Measurements from ENCODE around the gene RBL1. TPM values are rescaled to one million over a fixed set of nuclear protein-coding genes. Genes with fewer than 3 reads are reported as not detected.

The RBL1 gene
- total RNA-seq, 6 donors from 2014 or later, result 5.0 to 32.5 (median 10.4) TPM

GRCh38 chr20:37120497-37120896 lies 24.7 kb upstream of the RBL1 start:
- no peak for ATAC-seq (ENCODE audit: low FRiP score in 2 of 2)
- no peak for TF ChIP-seq POLR2A (IDR thresholded peaks at IDR 0.05)
- TF ChIP-seq POLR2AphosphoS5 (IDR thresholded peaks at IDR 0.05), result no peak
- TF ChIP-seq CTCF (IDR thresholded peaks at IDR 0.05), result no peak
- TF ChIP-seq EP300 (IDR thresholded peaks at IDR 0.05), result no peak
- Histone ChIP-seq H3K27me3 (no peaks in the 10 kb centered on the region), H3K4me3 (no peak overlapping the region), H3K9me3 (no peaks in the 10 kb centered on the region), H3K36me3 (no peaks in the 10 kb centered on the region), H3K4me1 (no peaks in the 10 kb centered on the region), H3K27ac (no peak overlapping the region)
- WGBS, 2 donors, result 76 to 84% methylated on average over 4 of the region's 4 CpGs
- DNase-seq, result no peak

- H3K36me3 ChIP-seq, result no peaks in the 10 kb centered on the region
- no peak overlapping the region for H3K4me3 ChIP-seq
- TF ChIP-seq POLR2AphosphoS5 (IDR thresholded peaks at IDR 0.05) (no peak), POLR2A (IDR thresholded peaks at IDR 0.05) (no peak), CTCF (IDR thresholded peaks at IDR 0.05) (no peak), EP300 (IDR thresholded peaks at IDR 0.05) (no peak)
- H3K27me3 ChIP-seq, result no peaks in the 10 kb centered on the region
- H3K27ac ChIP-seq, result no peak overlapping the region
- ATAC-seq (ENCODE audit: low FRiP score in 2 of 2), result no peak
- 95 to 98% methylated on average over 7 of the region's 7 CpGs for whole genome bisulfite sequencing, 2 donors
- H3K9me3 ChIP-seq, result no peaks in the 10 kb centered on the region
- DNase-seq, result no peak
- no peaks in the 10 kb centered on the region for H3K4me1 ChIP-seq
Observed at GRCh38 chr20:37119356-37120036, 23.7 kb upstream of the RBL1 start.

GRCh38 chr20:37114012-37114411 lies 18.2 kb upstream of the RBL1 start:
- 93 to 99% methylated on average over 8 of the region's 8 CpGs for WGBS, 2 donors
- Histone ChIP-seq H3K36me3 (no peaks in the 10 kb centered on the region), H3K4me1 (no peaks in the 10 kb centered on the region), H3K4me3 (no peak overlapping the region), H3K27ac (no peak overlapping the region), H3K27me3 (no peaks in the 10 kb centered on the region), H3K9me3 (no peaks in the 10 kb centered on the region)
- ATAC-seq (ENCODE audit: low FRiP score in 2 of 2) (no peak), DNase-seq (no peak)
- no peak for TF ChIP-seq POLR2A (IDR thresholded peaks at IDR 0.05)
- no peak for TF ChIP-seq CTCF (IDR thresholded peaks at IDR 0.05)
- no peak for TF ChIP-seq POLR2AphosphoS5 (IDR thresholded peaks at IDR 0.05)
- no peak for TF ChIP-seq EP300 (IDR thresholded peaks at IDR 0.05)

GRCh38 chr20:37111926-37112455 lies 16.2 kb upstream of the RBL1 start:
- DNase-seq, result no peak
- Histone ChIP-seq H3K9me3 (no peaks in the 10 kb centered on the region), H3K4me3 (no peak overlapping the region), H3K4me1 (no peaks in the 10 kb centered on the region), H3K27ac (no peak overlapping the region), H3K27me3 (no peaks in the 10 kb centered on the region), H3K36me3 (no peaks in the 10 kb centered on the region)
- ATAC-seq (ENCODE audit: low FRiP score in 2 of 2), result no peak
- 94 to 98% methylated on average over 2 of the region's 2 CpGs for WGBS, 2 donors
- TF ChIP-seq EP300 (IDR thresholded peaks at IDR 0.05) (no peak), POLR2A (IDR thresholded peaks at IDR 0.05) (no peak), CTCF (IDR thresholded peaks at IDR 0.05) (no peak), POLR2AphosphoS5 (IDR thresholded peaks at IDR 0.05) (no peak)

GRCh38 chr20:37108676-37109075 lies 12.9 kb upstream of the RBL1 start:
- Histone ChIP-seq H3K36me3 (no peaks in the 10 kb centered on the region), H3K27me3 (no peaks in the 10 kb centered on the region), H3K4me1 (no peaks in the 10 kb centered on the region), H3K4me3 (no peak overlapping the region), H3K9me3 (no peaks in the 10 kb centered on the region), H3K27ac (no peak overlapping the region)
- TF ChIP-seq EP300 (IDR thresholded peaks at IDR 0.05), result no peak
- no peak for TF ChIP-seq POLR2AphosphoS5 (IDR thresholded peaks at IDR 0.05)
- no peak for TF ChIP-seq CTCF (IDR thresholded peaks at IDR 0.05)
- no peak for TF ChIP-seq POLR2A (IDR thresholded peaks at IDR 0.05)
- DNase-seq (no peak), ATAC-seq (ENCODE audit: low FRiP score in 2 of 2) (no peak)
- WGBS, 2 donors, result 81 to 93% methylated on average over 4 of the region's 4 CpGs
